Nephron progenitor cell (in vitro differentiated cells): ENCODE data around the gene NTHL1.

Source experiments
- DNase-seq: peaks from one replicate; pipeline ENCODE4 v3.0.0; 2021
- H3K27ac Mint-ChIP-seq: 2 replicates; pipeline ENCODE4 v1.8.0; 2021; ENCODE audit warnings: mild to moderate bottlenecking, moderate library complexity, mixed read lengths
- H3K27me3 Mint-ChIP-seq: 2 replicates; pipeline ENCODE4 v1.8.0; 2021; ENCODE audit warnings: mild to moderate bottlenecking, low read depth, mixed read lengths; ENCODE audit not compliant: poor library complexity
- H3K36me3 Mint-ChIP-seq: 2 replicates; pipeline ENCODE4 v1.8.0; 2021; ENCODE audit warnings: low read depth, mixed read lengths
- H3K4me1 Mint-ChIP-seq: 2 replicates; pipeline ENCODE4 v1.8.0; 2021; ENCODE audit warnings: mixed read lengths
- H3K4me3 Mint-ChIP-seq: 2 replicates; pipeline ENCODE4 v1.8.0; 2021; ENCODE audit warnings: mild to moderate bottlenecking, moderate library complexity, mixed read lengths
- H3K9me3 Mint-ChIP-seq: 2 replicates; pipeline ENCODE4 v1.8.0; 2021; ENCODE audit warnings: mild to moderate bottlenecking, moderate library complexity, mixed read lengths
- TF ChIP-seq, protein P1 (sequence below): fragments of 200-600 bp; sonication (generic); IDR thresholded peaks from 2 replicates; pipeline ENCODE4 v1.5.0; 2021; ENCODE audit warnings: antibody characterized with exemption

The NTHL1 gene

DNA sequence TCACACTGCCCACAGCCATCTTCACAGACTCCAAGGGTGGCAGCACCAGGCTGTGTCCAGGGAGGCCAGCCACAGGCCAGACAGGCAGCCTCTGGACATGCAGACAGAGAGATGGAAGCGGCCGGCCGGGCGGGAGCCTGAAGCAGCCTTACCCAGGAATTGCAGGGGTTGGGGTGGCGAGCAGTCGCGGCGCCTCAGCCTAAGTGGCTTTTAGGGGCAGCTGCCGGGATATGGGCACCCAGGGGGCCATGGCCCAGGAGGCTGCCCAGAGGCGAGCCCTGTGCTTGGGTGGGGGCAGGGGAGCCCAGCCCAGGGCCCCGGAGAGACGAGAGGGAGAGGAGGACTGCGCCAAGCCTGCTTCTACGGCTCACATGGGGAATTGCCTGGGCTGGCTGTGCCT lies 22.4 kb downstream of the NTHL1 start:
- no peaks in the 10 kb centered on the region for H3K9me3 Mint-ChIP-seq
- no peak overlapping the region for H3K4me3 Mint-ChIP-seq
- no peak for DNase-seq
- H3K27me3 Mint-ChIP-seq, result peaks cover 57% of the 10 kb centered on the region
- H3K27ac Mint-ChIP-seq, result no peak overlapping the region
- H3K4me1 Mint-ChIP-seq, result peaks cover 35% of the 10 kb centered on the region
- TF ChIP-seq, protein P1, sequence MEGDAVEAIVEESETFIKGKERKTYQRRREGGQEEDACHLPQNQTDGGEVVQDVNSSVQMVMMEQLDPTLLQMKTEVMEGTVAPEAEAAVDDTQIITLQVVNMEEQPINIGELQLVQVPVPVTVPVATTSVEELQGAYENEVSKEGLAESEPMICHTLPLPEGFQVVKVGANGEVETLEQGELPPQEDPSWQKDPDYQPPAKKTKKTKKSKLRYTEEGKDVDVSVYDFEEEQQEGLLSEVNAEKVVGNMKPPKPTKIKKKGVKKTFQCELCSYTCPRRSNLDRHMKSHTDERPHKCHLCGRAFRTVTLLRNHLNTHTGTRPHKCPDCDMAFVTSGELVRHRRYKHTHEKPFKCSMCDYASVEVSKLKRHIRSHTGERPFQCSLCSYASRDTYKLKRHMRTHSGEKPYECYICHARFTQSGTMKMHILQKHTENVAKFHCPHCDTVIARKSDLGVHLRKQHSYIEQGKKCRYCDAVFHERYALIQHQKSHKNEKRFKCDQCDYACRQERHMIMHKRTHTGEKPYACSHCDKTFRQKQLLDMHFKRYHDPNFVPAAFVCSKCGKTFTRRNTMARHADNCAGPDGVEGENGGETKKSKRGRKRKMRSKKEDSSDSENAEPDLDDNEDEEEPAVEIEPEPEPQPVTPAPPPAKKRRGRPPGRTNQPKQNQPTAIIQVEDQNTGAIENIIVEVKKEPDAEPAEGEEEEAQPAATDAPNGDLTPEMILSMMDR, result no peak
- no peaks in the 10 kb centered on the region for H3K36me3 Mint-ChIP-seq

DNA sequence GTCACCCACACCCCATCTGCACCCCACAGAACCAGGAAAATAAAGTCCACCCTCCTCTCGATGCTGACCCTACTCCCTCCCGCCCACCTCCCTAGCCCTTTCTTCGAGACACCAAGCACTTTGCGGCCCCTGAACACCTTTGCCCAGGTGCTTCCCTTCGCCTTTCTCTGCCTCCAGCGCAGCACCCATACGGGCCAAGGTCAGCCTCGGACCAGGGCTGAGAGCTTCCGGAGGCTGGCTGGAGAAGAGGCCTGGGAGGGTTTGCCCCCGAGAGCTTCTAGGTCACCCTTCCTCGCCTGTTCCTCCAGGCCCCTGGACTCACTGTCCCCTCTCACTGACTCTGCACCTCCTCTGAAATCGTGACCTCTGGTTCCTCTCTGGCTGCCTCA lies 23.6 kb downstream of the NTHL1 start:
- TF ChIP-seq, protein P1, result no peak
- Mint-ChIP-seq H3K9me3 (no peaks in the 10 kb centered on the region), H3K4me3 (peak overlapping the region; percentile 67), H3K27ac (no peak overlapping the region), H3K36me3 (no peaks in the 10 kb centered on the region), H3K4me1 (peaks cover 34% of the 10 kb centered on the region), H3K27me3 (peaks cover 54% of the 10 kb centered on the region)
- no peak for DNase-seq

DNA sequence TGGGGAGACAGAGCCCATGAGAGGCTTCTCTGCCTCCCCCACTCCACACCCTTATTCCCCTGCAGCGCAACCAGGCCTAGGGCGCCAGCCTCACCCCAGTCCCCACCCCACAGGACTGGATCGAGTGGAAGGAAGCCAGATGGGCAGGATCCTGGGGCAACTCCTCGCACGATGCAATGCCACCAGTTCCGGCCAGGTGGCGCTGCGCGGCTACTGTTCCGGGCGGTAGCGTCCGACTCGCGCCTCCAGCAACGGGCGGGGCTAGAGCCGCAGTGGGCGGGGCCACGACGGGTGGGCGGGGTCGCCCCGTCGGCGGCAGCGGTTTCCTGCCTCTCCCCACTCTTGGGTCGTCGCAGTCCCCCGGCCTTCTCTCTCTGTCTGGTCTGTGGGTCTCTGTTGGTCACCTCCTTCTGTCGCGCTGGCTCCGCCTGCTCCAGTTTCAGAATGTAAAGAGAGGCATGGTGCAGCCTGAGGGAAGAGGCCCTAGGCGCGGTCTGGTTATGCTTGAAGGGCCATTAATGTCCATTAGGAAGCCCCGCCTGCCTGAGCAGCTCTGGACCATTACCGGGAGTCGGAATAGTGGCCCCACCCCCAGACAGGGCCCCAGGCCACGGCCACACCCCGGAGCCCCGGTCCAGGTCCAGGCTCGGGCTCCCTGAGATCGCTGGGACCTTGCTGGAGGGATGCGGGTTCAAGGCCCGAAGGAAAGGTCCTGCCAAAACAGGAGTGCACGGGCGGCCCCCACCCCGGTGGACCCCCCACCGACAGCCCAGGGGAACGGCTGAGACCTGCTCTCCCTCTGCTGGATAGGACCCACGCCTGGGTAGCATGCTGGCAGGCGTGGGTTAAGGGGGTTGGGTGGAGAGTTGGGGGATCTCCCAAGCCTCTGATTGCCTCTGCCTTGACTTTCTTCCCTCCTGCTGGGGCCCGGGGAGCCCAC lies 24.3 kb downstream of the NTHL1 start:
- Mint-ChIP-seq H3K36me3 (no peaks in the 10 kb centered on the region), H3K4me1 (peaks cover 30% of the 10 kb centered on the region), H3K27me3 (peaks cover 53% of the 10 kb centered on the region), H3K27ac (peak overlapping the region; percentile 85), H3K9me3 (no peaks in the 10 kb centered on the region), H3K4me3 (peak overlapping the region; percentile 81)
- TF ChIP-seq, protein P1, result peak; percentile 95
- peak; percentile 99 for DNase-seq

DNA sequence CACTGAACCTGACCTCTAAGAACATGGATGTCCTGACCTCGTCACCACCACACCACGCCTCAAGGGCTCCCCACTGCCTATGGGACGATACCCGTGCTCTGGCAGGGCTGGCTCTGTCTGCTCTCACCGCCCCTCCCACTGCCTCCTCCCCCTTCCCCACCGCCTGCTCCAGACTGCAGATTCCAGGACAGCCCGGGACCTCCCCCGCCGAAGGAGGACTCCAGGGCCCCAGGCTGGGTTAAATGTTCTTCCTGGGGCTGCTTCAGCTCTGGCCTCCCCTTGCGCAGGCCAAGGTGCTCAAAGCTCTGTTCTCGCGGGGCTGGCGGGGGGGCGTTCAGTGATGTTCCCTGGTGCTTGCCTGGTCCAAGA lies 24.9 kb downstream of the NTHL1 start:
- Mint-ChIP-seq H3K4me3 (peak overlapping the region; percentile 70), H3K36me3 (no peaks in the 10 kb centered on the region), H3K9me3 (no peaks in the 10 kb centered on the region), H3K4me1 (peaks cover 30% of the 10 kb centered on the region), H3K27me3 (peaks cover 51% of the 10 kb centered on the region), H3K27ac (peak overlapping the region; percentile 71)
- TF ChIP-seq, protein P1, result no peak
- peak; percentile 69 for DNase-seq

DNA sequence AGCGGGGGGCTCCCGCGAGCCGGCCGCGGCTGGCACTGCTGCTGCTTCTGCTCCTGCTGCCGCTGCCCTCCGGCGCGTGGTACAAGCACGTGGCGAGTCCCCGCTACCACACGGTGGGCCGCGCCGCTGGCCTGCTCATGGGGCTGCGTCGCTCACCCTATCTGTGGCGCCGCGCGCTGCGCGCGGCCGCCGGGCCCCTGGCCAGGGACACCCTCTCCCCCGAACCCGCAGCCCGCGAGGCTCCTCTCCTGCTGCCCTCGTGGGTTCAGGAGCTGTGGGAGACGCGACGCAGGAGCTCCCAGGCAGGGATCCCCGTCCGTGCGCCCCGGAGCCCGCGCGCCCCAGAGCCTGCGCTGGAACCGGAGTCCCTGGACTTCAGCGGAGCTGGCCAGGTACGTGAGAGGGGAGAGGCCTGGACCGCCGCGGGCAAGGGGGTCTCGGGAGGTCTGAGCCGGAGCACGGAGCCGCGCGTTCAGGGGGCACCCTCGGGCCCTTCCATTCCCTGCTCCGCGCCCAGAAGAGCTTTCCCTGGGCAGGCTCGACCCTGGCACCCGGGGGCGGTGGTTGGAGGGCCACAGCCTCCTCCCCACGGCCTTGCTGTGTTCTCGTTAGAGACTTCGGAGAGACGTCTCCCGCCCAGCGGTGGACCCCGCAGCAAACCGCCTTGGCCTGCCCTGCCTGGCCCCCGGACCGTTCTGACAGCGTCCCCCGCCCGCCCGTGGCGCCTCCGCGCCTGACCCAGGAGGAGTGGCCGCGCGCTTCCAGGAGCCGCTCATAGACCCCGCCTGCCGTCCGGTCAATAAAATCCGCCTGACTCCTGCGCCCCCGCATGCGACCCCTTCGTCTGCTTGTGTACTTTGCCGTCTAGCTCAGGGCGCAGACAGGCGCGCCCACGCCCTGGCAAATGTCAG lies 27.5 kb downstream of the NTHL1 start:
- H3K36me3 Mint-ChIP-seq, result no peaks in the 10 kb centered on the region
- TF ChIP-seq, protein P1, result no peak
- H3K4me3 Mint-ChIP-seq, result peak overlapping the region; percentile 69
- no peaks in the 10 kb centered on the region for H3K9me3 Mint-ChIP-seq
- H3K27me3 Mint-ChIP-seq, result peaks cover 40% of the 10 kb centered on the region
- no peak overlapping the region for H3K27ac Mint-ChIP-seq
- DNase-seq, result peak; percentile 79
- H3K4me1 Mint-ChIP-seq, result peaks cover 31% of the 10 kb centered on the region
